NOMO-1 treated with DMSO at 0.1 percent for 48 hours (cell line): ENCODE data around the gene CTSG.
"Not testable (repeated sequence)": the region's sequence is repeated elsewhere in the genome, so short reads cannot be mapped to it uniquely, and the experiment has no call there.

Experiments
- DNase-seq: peaks from one replicate; lab custom pipeline; 2025; ENCODE audit not compliant: unreplicated experiment; lab: John Stamatoyannopoulos, UW

The CTSG gene

GRCh38 chr14:24576182-24576581, at the start of gene CTSG:
Gene CTSG (minus strand): TSS chr14:24576250. CDS start chr14:24576223, 27 bp downstream.
- peak; percentile 91 for DNase-seq

GRCh38 chr14:24613747-24614146, 37.7 kb upstream of the CTSG start:
- DNase-seq: no peak

- DNase-seq: peak; percentile 54
These were observed 37.2 kb upstream of the CTSG start for GRCh38 chr14:24613241-24613640.

DNA sequence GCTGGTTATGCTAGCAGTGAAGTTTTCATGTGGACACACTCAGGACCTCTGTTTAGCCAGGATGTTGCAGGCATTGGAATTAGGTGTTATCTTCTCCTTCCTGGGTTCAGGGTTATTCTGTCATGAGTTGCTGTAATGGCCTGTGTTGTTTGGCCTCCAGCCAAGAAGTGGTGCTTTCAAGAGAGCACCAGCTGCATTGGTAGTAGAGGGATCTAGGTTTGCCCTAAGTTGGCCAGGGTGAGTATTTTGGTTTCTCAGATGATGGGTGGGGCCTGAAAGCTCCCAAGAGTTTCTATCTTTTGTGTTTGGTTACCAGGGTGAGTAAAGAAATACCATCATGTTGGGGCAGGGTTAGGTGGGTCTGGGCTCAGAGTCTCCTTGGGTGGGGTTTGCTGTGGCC, 36.1 kb upstream of the CTSG start:
- DNase-seq: no peak

- no peak for DNase-seq
These were observed 33.8 kb upstream of the CTSG start, which contains the start of gene GZMH for GRCh38 chr14:24609655-24610344. Gene GZMH (minus strand): TSS chr14:24609685. CDS start chr14:24609613, 72 bp downstream.

DNA sequence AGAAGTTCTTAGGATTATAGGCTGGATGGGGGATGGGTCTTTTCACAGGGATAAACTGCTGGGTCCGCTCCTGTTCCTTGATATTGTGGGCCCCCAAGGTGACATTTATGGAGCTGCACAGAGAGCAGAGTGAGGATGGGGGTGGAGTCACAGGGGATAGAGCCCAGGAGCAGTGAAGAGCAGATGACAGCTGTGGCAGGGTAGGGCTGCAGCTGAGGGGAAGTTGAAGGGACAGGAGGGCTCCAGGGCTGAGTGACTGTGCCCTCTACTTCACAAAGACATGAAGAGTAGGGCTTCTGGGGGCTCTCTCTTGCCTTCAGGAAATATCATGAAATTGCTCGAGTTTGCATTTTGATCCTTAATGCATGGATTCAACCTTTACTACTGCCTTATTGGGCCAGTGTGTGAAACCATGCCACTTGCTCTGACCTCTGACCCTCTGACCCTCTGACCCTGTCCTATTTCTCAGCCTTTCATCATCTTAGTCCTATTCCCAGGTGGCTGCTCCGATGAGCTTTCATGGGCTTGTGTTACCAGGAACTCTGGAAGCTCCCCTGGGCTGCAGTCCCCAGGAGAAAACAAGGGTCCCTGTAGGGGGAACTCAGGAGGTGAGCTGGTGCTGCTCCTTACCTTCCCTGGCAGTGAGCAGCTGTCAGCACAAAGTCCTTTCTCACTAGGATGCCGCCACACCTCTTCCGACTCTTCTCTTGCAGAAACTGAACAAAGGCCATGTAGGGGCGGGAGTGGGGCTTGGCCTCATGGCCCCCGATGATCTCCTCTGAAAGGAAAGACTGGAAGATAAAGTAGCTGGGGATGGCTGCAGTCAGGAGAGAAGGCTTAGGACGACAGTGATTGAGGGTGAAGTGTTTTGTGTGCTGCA, 31.8 kb upstream of the CTSG start:
- DNase-seq: peak; percentile 43

- peak; percentile 30 for DNase-seq
These were observed 31.0 kb upstream of the CTSG start for GRCh38 chr14:24607081-24607480.

GRCh38 chr14:24606297-24606696, 30.2 kb upstream of the CTSG start:
- peak; percentile 59 for DNase-seq

DNA sequence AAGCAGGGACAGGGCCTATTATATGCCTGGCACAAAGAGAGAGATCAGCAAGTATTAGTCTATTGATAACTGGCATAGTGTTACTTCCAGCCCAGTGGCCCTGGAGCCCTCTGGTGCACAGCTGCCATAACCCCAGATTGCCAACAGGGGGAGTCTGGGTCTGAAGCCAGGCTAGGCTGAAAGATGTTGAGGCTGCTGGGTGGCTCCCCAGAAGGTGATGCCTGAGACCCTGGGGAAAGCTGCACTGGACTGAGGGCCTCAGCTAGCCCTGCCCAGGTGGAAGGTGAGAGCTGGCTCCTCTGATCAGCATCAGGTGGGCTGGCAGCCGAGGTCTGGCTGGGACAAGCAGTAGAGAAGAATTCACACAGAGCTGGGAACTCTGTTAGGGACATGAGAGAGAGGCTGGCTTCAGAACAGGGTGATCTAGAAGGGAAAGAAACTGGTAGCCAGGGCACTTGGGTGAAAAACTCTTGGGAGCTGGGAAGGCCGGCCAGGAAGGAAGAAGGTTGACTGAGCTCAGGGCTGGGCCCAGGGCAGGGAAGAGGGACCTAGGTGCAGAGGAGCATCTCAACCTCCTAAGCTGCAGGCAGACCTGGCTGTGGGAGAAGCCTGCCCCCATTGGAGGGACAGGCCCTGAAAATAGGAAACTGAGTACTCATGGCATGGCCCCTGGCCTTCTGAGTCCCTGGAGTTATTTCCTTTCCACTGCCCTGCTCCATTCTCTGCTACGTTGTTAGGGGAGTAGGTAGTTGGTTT, 29.6 kb upstream of the CTSG start:
- peak; percentile 69 for DNase-seq

DNA sequence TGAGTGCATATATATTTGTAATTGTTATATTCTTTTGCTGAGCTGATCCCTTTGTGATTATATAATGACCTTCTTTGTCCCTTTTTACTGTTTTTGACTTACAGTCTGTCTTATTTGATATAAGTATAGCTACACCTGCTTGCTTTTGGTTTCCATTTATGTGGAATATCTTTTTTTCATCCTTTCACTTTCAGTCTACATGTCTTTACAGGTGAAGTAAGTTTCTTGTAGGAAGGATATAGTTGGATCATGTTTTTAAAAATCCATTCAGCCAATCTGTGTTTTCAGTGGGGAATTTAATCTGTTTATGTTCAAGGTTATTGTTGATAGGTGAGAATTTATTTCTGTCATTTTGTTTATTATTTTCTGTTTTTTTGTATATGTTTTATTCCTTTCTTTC, 21.4 kb upstream of the CTSG start:
- DNase-seq: no peak

DNA sequence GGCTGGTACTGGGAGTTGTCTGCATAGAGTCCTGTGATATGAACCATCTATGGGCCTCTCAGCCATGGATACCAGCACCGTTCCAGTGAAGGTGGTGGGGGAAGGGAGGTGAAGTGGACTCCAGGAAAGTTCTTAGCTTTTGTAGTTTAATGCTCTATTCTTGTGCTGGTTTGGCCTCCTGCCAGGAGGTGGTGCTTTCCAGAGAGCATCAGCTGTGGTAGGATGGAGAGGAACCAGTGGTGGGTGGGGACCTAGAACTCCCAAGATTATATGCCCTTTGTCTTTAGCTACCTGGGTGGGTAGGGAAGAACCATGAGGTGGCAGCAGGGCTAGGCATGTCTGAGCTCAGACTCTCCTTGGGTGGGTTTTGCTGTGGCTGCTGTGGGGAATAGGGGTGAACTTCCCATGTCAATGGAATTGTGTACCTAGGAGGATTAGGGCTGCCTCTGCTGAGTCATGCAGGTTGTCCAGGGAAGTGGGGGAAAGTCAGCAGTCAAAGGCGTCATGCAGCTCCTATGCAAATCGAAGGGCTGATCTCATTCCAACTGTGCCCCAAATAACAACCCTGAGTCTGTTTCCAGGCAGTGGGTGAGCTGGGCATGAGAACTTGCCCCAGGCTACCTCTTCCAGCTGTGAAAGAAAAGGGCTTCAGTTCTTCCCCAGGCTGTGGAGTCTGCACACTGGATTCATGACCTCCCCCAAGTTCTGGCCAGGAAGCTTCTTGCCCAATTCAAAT, 19.2 kb upstream of the CTSG start:
- no peak for DNase-seq

DNA sequence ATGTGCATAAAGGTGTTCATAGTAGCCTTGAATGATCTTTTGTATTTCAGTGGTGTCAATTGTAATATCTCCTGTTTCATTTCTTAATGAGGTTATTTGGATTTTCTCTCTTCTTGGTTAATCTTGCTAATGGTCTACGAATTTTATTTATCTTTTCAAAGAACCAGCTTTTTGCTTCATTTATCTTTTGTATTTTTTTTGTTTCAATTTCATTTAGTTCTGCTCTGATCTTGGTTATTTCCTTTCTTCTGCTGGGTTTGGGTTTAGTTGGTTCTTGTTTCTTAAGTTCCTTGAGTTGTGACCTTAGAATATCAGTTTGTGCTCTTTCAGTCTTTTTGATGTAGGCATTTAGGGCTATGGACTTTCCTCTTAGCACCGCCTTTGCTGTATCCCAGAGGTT, 15.0 kb upstream of the CTSG start:
- DNase-seq: not testable (repeated sequence)

GRCh38 chr14:24584402-24584801, 8.4 kb upstream of the CTSG start:
- DNase-seq: not testable (repeated sequence)

- no peak for DNase-seq
These were observed 2.5 kb upstream of the CTSG start for GRCh38 chr14:24578558-24578957.

- peak; percentile 77 for DNase-seq
These were observed 721 bp upstream of the CTSG start for GRCh38 chr14:24576771-24577170.

DNA sequence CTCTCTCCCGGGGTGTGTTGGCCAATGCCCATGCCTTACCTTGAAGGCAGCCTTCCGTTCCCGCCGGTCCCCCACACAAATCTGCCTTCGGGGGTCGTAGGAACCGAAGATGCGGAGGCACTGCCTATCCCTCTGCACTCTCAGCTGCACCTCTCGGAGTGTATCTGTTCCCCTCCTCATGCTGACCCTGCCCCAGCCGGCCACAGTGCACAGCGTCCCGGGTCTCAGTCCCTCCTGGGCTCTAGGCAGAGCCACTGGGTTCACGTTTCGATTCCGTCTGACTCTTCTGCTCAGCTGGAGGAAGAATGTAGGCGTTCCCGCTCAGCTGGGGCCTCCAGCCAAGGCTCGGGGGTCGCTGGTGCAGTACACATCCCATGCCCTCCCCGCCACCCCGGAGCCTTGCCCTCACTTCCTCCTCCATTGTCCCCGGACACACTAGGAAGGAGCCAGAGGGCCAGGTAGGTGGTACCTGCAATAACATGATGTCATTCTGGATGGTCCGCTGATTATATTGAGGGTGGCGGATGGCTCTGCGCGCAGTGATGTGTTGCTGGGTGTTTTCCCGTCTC, 1.8 kb downstream of the CTSG start:
- DNase-seq: no peak

DNA sequence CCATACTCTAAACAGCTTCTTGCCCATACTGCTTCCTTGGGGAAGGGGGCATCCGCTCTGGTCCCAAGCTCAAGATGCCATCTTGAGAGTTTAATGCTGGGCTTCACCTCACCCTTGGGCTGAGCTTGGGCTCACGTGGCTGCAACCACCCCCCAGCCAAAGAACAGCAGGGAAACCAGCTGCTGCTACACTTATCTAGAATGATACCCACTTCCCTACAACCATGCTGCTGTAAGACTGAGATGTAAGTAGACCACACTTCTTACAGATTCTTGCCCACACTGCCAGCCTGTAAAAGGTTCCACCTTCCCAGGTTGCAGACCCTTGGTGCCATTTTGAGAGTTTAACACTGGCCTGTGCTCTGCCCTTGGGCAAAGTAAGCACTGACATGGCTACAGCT, 9.7 kb downstream of the CTSG start:
- no peak for DNase-seq

DNA sequence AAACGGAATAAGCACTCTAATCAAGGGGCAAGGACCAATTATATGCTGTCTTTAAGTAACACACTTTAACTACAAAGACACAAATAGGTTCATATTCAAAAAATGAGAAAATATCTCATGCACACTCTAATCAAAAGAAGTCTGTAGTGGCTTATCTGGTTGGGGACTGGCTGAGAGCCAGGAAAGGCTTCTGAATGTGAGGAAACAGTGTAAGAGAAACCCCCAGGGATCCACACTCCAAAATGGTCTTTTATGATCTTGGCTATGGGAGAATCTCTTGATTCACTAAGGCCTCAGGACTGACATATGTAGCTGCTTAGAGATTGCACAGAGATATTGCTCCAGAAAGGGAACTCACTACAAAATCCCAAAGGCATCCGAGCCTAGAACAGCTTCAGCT, 10.3 kb downstream of the CTSG start:
- DNase-seq: no peak

DNA sequence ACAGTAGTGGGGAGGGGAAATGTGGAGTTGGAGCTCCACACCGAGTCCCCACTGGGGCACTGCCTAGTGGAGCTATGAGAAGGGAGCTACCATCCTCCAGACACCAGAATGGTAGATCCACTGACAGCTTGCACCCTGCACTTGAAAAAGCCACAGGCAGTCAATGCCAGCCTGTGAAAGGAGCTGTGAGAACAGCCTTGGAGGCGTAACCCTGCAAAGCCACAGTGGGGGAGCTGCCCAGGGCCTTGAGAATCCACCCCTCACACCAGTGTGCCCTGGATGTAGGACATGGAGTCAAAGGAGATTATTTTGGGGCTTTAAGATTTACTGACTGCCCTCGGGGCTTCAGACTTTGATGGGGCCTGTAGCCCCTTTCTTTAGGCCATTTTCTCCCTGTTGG, 12.5 kb downstream of the CTSG start:
- DNase-seq: no peak

GRCh38 chr14:24556756-24557155, 19.3 kb downstream of the CTSG start:
- no peak for DNase-seq
